DLD1 (cell line): Measurements from ENCODE around the gene SAMD4A.
"Not testable (repeated sequence)": the region's sequence is repeated elsewhere in the genome, so short reads cannot be mapped to it uniquely, and the experiment has no call there.

ENCODE experiments used
- in situ Hi-C: cut with HindIII; loops from 2 replicates; pipeline ENCODE4 v1.10.0; 2017; ENCODE audit warnings: low sequenced_read_pairs

The SAMD4A gene

GRCh38 chr14:54788701-54789100 is 221.8 kb downstream of the SAMD4A start:
- in situ Hi-C loops, result loop anchor here (25.0 kb wide), 1 partner anchor 226 kb away; the partner anchor contains the start of gene SAMD4A

GRCh38 chr14:54789166-54789565 is 222.2 kb downstream of the SAMD4A start:
- in situ Hi-C loops, result loop anchor here (25.0 kb wide), 1 partner anchor 227 kb away; the partner anchor contains the start of gene SAMD4A

GRCh38 chr14:54789781-54790480 is 223.0 kb downstream of the SAMD4A start:
- in situ Hi-C loops, result loop anchor here (25.0 kb wide), 1 partner anchor 228 kb away; the partner anchor contains the start of gene SAMD4A

GRCh38 chr14:54791001-54791400 is 224.1 kb downstream of the SAMD4A start:
- in situ Hi-C loops, result loop anchor here (25.0 kb wide), 1 partner anchor 229 kb away; the partner anchor contains the start of gene SAMD4A

DNA sequence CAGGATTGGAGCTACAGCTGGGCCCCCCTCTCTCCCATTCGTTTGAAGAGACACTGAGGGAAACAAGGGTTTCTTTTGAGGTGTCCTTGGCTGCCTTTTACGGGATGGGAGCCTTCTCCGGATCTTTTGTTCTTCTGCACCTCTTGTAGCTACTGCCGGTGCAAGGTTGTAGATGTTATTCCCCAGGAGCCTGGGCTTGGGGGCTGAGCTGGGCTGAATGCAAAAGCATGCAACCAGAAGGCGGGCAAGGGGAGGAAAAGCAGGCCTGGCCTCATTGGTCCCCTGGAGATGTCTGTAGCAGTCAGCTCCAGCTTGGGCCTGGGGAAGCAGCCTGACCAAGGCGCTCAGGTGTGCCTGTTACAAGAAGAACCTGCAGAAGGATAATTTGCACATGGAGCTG is 225.4 kb downstream of the SAMD4A start:
- in situ Hi-C loops, result loop anchor here (25.0 kb wide), 1 partner anchor 230 kb away; the partner anchor contains the start of gene SAMD4A

DNA sequence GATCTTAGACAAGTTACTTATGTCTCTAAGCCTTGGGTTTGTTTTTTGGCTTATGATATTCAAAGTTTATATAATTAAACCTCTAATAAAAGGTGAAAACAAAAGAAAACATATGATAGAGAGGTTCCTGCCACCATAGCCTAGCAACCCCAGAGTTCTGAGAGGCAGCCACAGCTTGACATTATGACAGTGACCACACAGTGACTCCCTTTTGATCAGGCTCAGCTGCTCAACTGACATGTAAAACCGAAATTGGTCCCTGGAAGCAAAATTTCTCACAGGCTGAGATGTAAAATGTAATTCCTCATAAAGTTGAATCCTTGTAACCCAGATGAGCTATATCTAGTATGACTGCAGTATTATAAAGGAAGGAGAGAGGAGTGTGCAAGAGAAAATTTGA is 227.2 kb downstream of the SAMD4A start:
- in situ Hi-C loops, result loop anchor here (25.0 kb wide), 1 partner anchor 232 kb away; the partner anchor contains the start of gene SAMD4A

GRCh38 chr14:54794796-54795195 is 227.9 kb downstream of the SAMD4A start:
- in situ Hi-C loops, result loop anchor here (25.0 kb wide), 1 partner anchor 232 kb away; the partner anchor contains the start of gene SAMD4A

DNA sequence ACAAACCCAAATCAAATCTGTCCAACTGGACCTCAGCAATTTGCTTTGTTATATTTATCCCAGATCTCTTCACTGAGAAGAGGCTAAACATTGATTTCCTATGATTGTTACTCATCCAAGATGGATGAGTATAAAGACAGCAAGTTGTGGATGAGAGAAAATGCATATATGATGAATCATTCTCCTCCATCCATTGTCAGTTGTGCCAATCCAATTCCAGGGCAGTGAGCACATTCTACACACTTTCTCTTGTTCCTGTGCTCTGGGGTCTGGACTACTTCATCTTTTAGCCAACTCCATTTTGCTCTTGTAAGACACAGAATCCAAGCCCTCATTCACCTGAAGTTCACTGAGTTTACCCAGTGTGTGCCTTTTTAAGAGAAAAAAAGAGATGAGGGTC is 230.0 kb downstream of the SAMD4A start:
- in situ Hi-C loops, result loop anchor here (25.0 kb wide), 1 partner anchor 235 kb away; the partner anchor contains the start of gene SAMD4A

DNA sequence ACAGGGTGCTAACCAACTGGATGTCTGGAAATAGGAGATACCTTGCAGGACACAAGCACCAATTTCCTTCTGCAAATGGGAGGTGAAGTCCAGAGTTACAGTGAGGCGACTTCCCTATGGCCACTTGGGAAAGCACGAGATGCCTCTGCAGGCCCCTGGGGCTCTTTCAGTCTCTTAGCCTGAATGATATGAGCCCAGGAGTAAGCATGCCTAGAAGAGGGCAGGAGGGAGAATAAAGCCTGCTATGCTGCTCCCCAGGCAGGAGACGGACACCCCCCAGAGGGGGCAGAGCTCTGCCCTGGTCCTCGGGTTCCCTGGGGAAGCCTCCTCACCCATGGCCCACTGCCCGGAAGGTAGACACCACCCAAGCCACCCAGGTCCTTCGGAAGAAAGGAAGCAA is 230.6 kb downstream of the SAMD4A start:
- in situ Hi-C loops, result loop anchor here (25.0 kb wide), 1 partner anchor 235 kb away; the partner anchor contains the start of gene SAMD4A

- in situ Hi-C loops, result loop anchor here (25.0 kb wide), 1 partner anchor 236 kb away; the partner anchor contains the start of gene SAMD4A
Measured at GRCh38 chr14:54797986-54798385, 231.1 kb downstream of the SAMD4A start.

DNA sequence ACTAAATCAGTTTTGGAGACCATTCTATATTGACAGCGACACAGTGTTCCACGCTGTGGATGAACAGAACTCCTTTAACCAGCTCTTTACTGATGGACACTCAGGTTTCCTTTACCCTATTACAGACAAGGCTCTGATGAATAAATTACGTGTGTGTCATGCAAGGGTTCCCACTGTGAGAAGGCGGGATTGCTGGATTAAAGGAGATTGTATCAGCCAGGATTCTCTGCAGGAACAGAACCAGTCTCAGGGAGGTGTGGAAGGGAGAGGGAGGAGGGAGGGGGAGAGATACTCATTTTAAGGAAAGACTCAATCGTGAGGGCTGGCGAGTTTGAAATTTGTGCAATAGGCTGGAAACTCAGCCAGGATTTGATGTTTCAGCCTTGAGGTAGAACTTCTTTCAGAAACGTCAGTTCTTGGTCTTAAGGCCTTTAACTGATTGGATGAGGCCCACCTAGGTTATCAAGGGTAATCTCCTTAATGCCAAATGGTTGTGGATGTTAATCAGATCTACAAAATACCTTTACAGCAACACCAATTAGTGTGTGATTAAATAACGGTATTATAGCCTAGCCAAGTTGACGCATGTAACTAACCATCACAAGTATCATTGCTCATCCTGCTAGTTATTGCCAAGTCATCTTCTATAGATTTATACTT is 231.7 kb downstream of the SAMD4A start:
- in situ Hi-C loops, result loop anchor here (25.0 kb wide), 1 partner anchor 236 kb away; the partner anchor contains the start of gene SAMD4A

DNA sequence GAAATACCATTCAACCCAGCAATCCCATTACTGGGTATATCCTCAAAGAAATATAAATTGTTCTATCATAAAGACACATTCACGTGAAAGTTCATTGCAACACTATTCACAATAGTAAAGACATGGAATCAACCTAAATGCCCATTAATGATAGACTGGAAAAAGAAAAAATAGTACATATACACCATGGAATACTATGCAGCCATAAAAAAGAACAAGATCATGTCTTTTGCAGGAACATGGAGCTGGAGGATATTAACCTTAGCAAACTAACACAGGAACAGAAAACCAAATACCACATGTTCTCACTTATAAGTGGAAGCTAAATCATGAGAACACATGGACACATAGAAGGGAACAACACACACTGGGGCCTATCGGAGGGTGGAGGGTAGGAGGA is 234.6 kb downstream of the SAMD4A start:
- in situ Hi-C loops, result not testable (repeated sequence)

GRCh38 chr14:54803396-54803795 is 236.5 kb downstream of the SAMD4A start:
- in situ Hi-C loops, result no loop called here

- in situ Hi-C loops, result no loop called here
Measured at GRCh38 chr14:54803926-54804537, 237.1 kb downstream of the SAMD4A start.

- in situ Hi-C loops, result no loop called here
Measured at GRCh38 chr14:54804538-54805041, 237.7 kb downstream of the SAMD4A start.

- in situ Hi-C loops, result no loop called here
Measured at GRCh38 chr14:54805070-54805444, 238.1 kb downstream of the SAMD4A start.

DNA sequence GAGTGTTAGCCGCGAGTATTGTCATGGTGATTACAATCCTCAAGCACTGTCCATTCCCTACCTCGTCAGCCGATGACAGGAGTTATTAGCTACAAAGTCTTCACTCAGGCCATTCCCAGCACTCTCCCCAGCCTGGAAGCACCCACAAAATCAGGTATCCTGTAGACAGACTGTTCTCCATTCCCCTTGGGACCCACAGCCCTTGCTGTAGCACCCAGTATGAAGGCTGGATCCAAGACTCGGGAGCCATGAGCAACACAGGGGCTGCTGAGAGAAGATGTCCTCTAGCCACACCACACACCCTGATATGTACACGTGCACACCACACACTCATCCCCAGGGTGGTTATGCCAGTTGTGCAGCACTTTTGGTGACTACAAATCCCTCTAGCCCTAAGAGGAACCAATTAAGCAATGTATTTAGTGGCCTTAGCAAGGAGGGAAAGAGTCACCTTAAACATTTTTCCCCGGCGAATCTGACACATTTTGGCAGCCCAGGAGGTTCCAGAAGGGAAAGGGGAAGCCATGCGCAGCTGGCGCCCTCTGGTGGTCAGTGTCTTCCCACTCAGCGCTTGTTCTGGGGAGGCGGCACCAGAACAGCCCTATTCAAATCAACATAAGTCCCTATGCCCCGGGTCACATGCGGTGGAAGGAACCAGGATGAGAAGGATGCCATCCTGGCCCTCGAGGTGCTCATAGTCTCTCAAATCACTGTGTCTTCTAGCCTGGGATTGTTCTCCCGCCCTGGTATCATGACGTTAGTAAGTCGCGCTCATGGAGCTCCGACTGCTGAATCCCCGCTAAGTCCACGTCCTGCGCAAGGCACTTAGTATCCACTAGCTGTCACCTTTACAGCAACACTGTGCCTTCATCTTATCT is 238.8 kb downstream of the SAMD4A start:
- in situ Hi-C loops, result no loop called here

GRCh38 chr14:54806616-54807015 is 239.7 kb downstream of the SAMD4A start:
- in situ Hi-C loops, result no loop called here

GRCh38 chr14:54807428-54807827 is 240.5 kb downstream of the SAMD4A start:
- in situ Hi-C loops, result no loop called here

GRCh38 chr14:54807881-54808280 is 241.0 kb downstream of the SAMD4A start:
- in situ Hi-C loops, result no loop called here
